Measurements from ENCODE around the gene HSD17B14. TPM values are rescaled to one million over a fixed set of nuclear protein-coding genes. Genes with fewer than 3 reads are reported as not detected.
"Not testable (repeated sequence)": the region's sequence is repeated elsewhere in the genome, so short reads cannot be mapped to it uniquely, and the experiment has no call there.

Gene HSD17B14
- total RNA-seq, 1 donor from 2014 or later: 0.44 TPM

- intact Hi-C loops (cut with micrococcal nuclease): loop anchor here (1.0 kb wide), 2 partner anchors 13 to 41 kb away; partner anchors contain the start of genes NUCB1 and PPP1R15A
- no peaks in the 10 kb centered on the region for H3K9me3 Mint-ChIP-seq
- peaks cover 5% of the 10 kb centered on the region for H3K4me1 Mint-ChIP-seq
- peak; percentile 93 for DNase-seq
- no peaks in the 10 kb centered on the region for H3K36me3 Mint-ChIP-seq (ENCODE audit: low read depth)
- H3K27me3 Mint-ChIP-seq: no peaks in the 10 kb centered on the region
- peak overlapping the region; percentile 84 for H3K27ac Mint-ChIP-seq
- H3K4me3 Mint-ChIP-seq: peak overlapping the region; percentile 89
Measured at GRCh38 chr19:48858984-48859710, 22.9 kb upstream of the HSD17B14 start.

GRCh38 chr19:48856921-48857320, 20.6 kb upstream of the HSD17B14 start:
- no peak overlapping the region for H3K27ac Mint-ChIP-seq
- DNase-seq: no peak
- H3K9me3 Mint-ChIP-seq: no peaks in the 10 kb centered on the region
- intact Hi-C loops (cut with micrococcal nuclease): no loop called here
- no peaks in the 10 kb centered on the region for H3K36me3 Mint-ChIP-seq (ENCODE audit: low read depth)
- no peaks in the 10 kb centered on the region for H3K27me3 Mint-ChIP-seq
- H3K4me1 Mint-ChIP-seq: peaks cover 5% of the 10 kb centered on the region
- H3K4me3 Mint-ChIP-seq: no peak overlapping the region

GRCh38 chr19:48854103-48854502, 17.8 kb upstream of the HSD17B14 start:
- peaks cover 3% of the 10 kb centered on the region for H3K4me1 Mint-ChIP-seq
- H3K4me3 Mint-ChIP-seq: no peak overlapping the region
- H3K36me3 Mint-ChIP-seq (ENCODE audit: low read depth): no peaks in the 10 kb centered on the region
- no peaks in the 10 kb centered on the region for H3K27me3 Mint-ChIP-seq
- H3K27ac Mint-ChIP-seq: no peak overlapping the region
- H3K9me3 Mint-ChIP-seq: no peaks in the 10 kb centered on the region
- intact Hi-C loops (cut with micrococcal nuclease): no loop called here
- no peak for DNase-seq

- H3K9me3 Mint-ChIP-seq: no peaks in the 10 kb centered on the region
- H3K27ac Mint-ChIP-seq: no peak overlapping the region
- intact Hi-C loops (cut with micrococcal nuclease): no loop called here
- H3K27me3 Mint-ChIP-seq: no peaks in the 10 kb centered on the region
- no peak for DNase-seq
- H3K4me3 Mint-ChIP-seq: no peak overlapping the region
- no peaks in the 10 kb centered on the region for H3K4me1 Mint-ChIP-seq
- no peaks in the 10 kb centered on the region for H3K36me3 Mint-ChIP-seq (ENCODE audit: low read depth)
Measured at GRCh38 chr19:48853483-48853882, 17.2 kb upstream of the HSD17B14 start.

- no peak for DNase-seq
- Mint-ChIP-seq H3K36me3 (ENCODE audit: low read depth) (no peaks in the 10 kb centered on the region), H3K4me3 (no peak overlapping the region), H3K27me3 (no peaks in the 10 kb centered on the region), H3K4me1 (no peaks in the 10 kb centered on the region), H3K27ac (no peak overlapping the region), H3K9me3 (no peaks in the 10 kb centered on the region)
- intact Hi-C loops (cut with micrococcal nuclease): no loop called here
Measured at GRCh38 chr19:48852292-48852691, 16.0 kb upstream of the HSD17B14 start.

- H3K27ac Mint-ChIP-seq; H3K4me3 Mint-ChIP-seq; H3K4me1 Mint-ChIP-seq; H3K9me3 Mint-ChIP-seq; H3K36me3 Mint-ChIP-seq (ENCODE audit: low read depth); H3K27me3 Mint-ChIP-seq; intact Hi-C loops (cut with micrococcal nuclease); DNase-seq: not testable (repeated sequence)
Measured at GRCh38 chr19:48846659-48847058, 10.4 kb upstream of the HSD17B14 start.

- H3K36me3 Mint-ChIP-seq (ENCODE audit: low read depth): no peaks in the 10 kb centered on the region
- H3K27me3 Mint-ChIP-seq: no peaks in the 10 kb centered on the region
- no peak for DNase-seq
- H3K9me3 Mint-ChIP-seq: no peaks in the 10 kb centered on the region
- H3K4me3 Mint-ChIP-seq: no peak overlapping the region
- intact Hi-C loops (cut with micrococcal nuclease): no loop called here
- no peak overlapping the region for H3K27ac Mint-ChIP-seq
- no peaks in the 10 kb centered on the region for H3K4me1 Mint-ChIP-seq
Measured at GRCh38 chr19:48845384-48845783, 9.1 kb upstream of the HSD17B14 start.

- H3K36me3 Mint-ChIP-seq (ENCODE audit: low read depth): no peaks in the 10 kb centered on the region
- H3K4me1 Mint-ChIP-seq: no peaks in the 10 kb centered on the region
- no peak overlapping the region for H3K4me3 Mint-ChIP-seq
- no peak overlapping the region for H3K27ac Mint-ChIP-seq
- no peaks in the 10 kb centered on the region for H3K27me3 Mint-ChIP-seq
- intact Hi-C loops (cut with micrococcal nuclease): no loop called here
- no peak for DNase-seq
- no peaks in the 10 kb centered on the region for H3K9me3 Mint-ChIP-seq
Measured at GRCh38 chr19:48844472-48844871, 8.2 kb upstream of the HSD17B14 start.

GRCh38 chr19:48842789-48843162, 6.5 kb upstream of the HSD17B14 start:
- H3K4me1 Mint-ChIP-seq: peaks cover under 1% of the 10 kb centered on the region
- no peaks in the 10 kb centered on the region for H3K9me3 Mint-ChIP-seq
- peaks cover 3% of the 10 kb centered on the region for H3K27me3 Mint-ChIP-seq
- no peak overlapping the region for H3K27ac Mint-ChIP-seq
- intact Hi-C loops (cut with micrococcal nuclease): loop anchor here (1.0 to 2.0 kb wide), 2 partner anchors 54 to 196 kb away; partner anchors contain the start of gene CA11
- DNase-seq: peak; percentile 88
- H3K36me3 Mint-ChIP-seq (ENCODE audit: low read depth): no peaks in the 10 kb centered on the region
- no peak overlapping the region for H3K4me3 Mint-ChIP-seq

- Mint-ChIP-seq H3K9me3 (no peaks in the 10 kb centered on the region), H3K36me3 (ENCODE audit: low read depth) (no peaks in the 10 kb centered on the region), H3K27ac (no peak overlapping the region), H3K27me3 (peaks cover 8% of the 10 kb centered on the region), H3K4me3 (no peak overlapping the region), H3K4me1 (peaks cover 7% of the 10 kb centered on the region)
- DNase-seq: no peak
- intact Hi-C loops (cut with micrococcal nuclease): no loop called here
Measured at GRCh38 chr19:48841571-48841970, 5.3 kb upstream of the HSD17B14 start.

- no peak for DNase-seq
- Mint-ChIP-seq H3K4me1 (peaks cover 11% of the 10 kb centered on the region), H3K36me3 (ENCODE audit: low read depth) (no peaks in the 10 kb centered on the region), H3K27ac (no peak overlapping the region), H3K9me3 (no peaks in the 10 kb centered on the region), H3K4me3 (no peak overlapping the region), H3K27me3 (peaks cover 8% of the 10 kb centered on the region)
- intact Hi-C loops (cut with micrococcal nuclease): no loop called here
Measured at GRCh38 chr19:48841047-48841446, 4.8 kb upstream of the HSD17B14 start.

- peak overlapping the region; percentile 55 for H3K4me3 Mint-ChIP-seq
- H3K36me3 Mint-ChIP-seq (ENCODE audit: low read depth): no peaks in the 10 kb centered on the region
Measured at GRCh38 chr19:48837687-48838086, 1.4 kb upstream of the HSD17B14 start.

GRCh38 chr19:48837051-48837524, 797 bp upstream of the HSD17B14 start:
- peak overlapping the region; percentile 73 for H3K27ac Mint-ChIP-seq
- intact Hi-C loops (cut with micrococcal nuclease): no loop called here

More at GRCh38 chr19:48837687-48838086, 1.4 kb upstream of the HSD17B14 start:
- H3K27ac Mint-ChIP-seq: peak overlapping the region; percentile 48
- no peaks in the 10 kb centered on the region for H3K9me3 Mint-ChIP-seq
- intact Hi-C loops (cut with micrococcal nuclease): no loop called here
- peaks cover 20% of the 10 kb centered on the region for H3K4me1 Mint-ChIP-seq
- DNase-seq: no peak
- peaks cover 8% of the 10 kb centered on the region for H3K27me3 Mint-ChIP-seq

GRCh38 chr19:48835734-48836088, 580 bp downstream of the HSD17B14 start:
- peak overlapping the region; percentile 87 for H3K4me3 Mint-ChIP-seq
- H3K27ac Mint-ChIP-seq: peak overlapping the region; percentile 76
- peaks cover 20% of the 10 kb centered on the region for H3K4me1 Mint-ChIP-seq
- H3K9me3 Mint-ChIP-seq: no peaks in the 10 kb centered on the region
- H3K27me3 Mint-ChIP-seq: peaks cover 8% of the 10 kb centered on the region
- H3K36me3 Mint-ChIP-seq (ENCODE audit: low read depth): no peaks in the 10 kb centered on the region
- intact Hi-C loops (cut with micrococcal nuclease): loop anchor here (1.0 kb wide), 3 partner anchors 40 to 189 kb away; partner anchors contain the start of gene CA11
- DNase-seq: peak; percentile 98

More at GRCh38 chr19:48837051-48837524, 797 bp upstream of the HSD17B14 start:
- peaks cover 8% of the 10 kb centered on the region for H3K27me3 Mint-ChIP-seq
- H3K4me3 Mint-ChIP-seq: peak overlapping the region; percentile 87
- H3K36me3 Mint-ChIP-seq (ENCODE audit: low read depth): no peaks in the 10 kb centered on the region
- no peaks in the 10 kb centered on the region for H3K9me3 Mint-ChIP-seq
- peak; percentile 92 for DNase-seq
- peaks cover 20% of the 10 kb centered on the region for H3K4me1 Mint-ChIP-seq
